H54 (cell line): ENCODE data around the gene NPNT.
"Not testable (repeated sequence)": the region's sequence is repeated elsewhere in the genome, so short reads cannot be mapped to it uniquely, and the experiment has no call there.

Experiments
- DNase-seq: peaks from one replicate; pipeline ENCODE4 v3.0.0; 2011; ENCODE audit warnings: low spot score, mixed read lengths; ENCODE audit not compliant: insufficient read length
- FAIRE-seq: peaks from 3 replicates; lab custom pipeline; 2011; peaks lifted over from hg19 to GRCh38; lab: Jason Lieb, UNC
- POLR2A ChIP-seq: IDR thresholded peaks from 2 replicates; pipeline ENCODE4 v1.6.1; 2011; ENCODE audit warnings: low read depth, mild to moderate bottlenecking, low read length

Gene NPNT, protein sequence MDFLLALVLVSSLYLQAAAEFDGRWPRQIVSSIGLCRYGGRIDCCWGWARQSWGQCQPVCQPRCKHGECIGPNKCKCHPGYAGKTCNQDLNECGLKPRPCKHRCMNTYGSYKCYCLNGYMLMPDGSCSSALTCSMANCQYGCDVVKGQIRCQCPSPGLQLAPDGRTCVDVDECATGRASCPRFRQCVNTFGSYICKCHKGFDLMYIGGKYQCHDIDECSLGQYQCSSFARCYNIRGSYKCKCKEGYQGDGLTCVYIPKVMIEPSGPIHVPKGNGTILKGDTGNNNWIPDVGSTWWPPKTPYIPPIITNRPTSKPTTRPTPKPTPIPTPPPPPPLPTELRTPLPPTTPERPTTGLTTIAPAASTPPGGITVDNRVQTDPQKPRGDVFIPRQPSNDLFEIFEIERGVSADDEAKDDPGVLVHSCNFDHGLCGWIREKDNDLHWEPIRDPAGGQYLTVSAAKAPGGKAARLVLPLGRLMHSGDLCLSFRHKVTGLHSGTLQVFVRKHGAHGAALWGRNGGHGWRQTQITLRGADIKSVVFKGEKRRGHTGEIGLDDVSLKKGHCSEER

GRCh38 chr4:105894660-105895582 lies at the start of gene NPNT:
Gene NPNT (plus strand): TSS chr4:105895471. CDS start chr4:105895653, 182 bp downstream.
- DNase-seq (no peak), FAIRE-seq (no peak)
- no peak for TF ChIP-seq POLR2A

GRCh38 chr4:105845559-105845958 lies 49.7 kb upstream of the NPNT start:
- no peak for TF ChIP-seq POLR2A
- no peak for FAIRE-seq
- DNase-seq, result no peak

DNA sequence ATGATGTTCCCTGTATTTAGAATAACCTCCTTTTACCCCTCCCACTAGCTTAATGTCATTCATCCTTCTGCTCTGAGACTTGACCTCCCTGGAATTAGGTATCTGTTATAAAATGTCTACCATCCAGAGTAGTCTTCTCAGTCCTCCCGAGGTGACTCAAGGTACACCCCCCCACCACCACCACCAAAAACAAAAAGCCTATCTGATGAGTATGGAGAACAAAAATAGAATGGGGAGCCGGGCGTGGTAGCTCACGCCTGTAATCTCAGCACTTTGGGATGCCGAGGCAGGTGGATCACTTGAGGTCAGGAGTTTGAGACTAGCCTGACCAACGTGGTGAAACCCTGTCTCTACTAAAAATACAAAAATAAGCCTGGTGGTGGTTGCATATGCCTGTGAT lies 46.9 kb upstream of the NPNT start:
- not testable (repeated sequence) for FAIRE-seq, DNase-seq

- no peak for TF ChIP-seq POLR2A
- DNase-seq (no peak), FAIRE-seq (no peak)
Observed at GRCh38 chr4:105851196-105851595, 44.1 kb upstream of the NPNT start.

- not testable (repeated sequence) for DNase-seq, FAIRE-seq
Observed at GRCh38 chr4:105852230-105852629, 43.0 kb upstream of the NPNT start.

DNA sequence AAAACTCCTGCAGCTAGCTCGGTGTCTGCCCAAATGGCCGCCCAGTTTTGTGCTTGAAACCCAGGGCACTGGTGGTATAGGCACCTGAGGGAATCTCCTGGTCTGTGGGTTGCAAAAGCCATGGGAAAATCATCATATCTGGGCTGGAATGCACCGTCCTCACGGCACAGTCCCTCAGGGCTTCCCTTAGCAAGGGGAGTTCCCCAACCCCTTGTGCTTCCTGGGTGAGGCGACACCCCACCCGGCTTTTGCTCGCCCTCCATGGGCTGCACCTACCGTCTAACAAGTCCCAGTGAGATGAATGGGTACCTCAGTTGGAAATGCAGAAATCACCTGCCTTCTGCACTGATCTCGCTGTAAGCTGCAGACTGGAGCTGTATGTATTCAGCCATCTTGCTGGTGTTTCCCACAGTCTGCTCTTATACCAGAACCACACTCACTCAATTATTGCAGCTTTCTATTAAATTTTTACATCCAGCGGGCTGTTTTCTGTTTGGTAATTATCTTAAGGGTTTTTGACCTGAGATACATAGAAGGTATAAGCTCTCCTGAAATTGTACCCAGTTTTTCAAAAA lies 36.7 kb upstream of the NPNT start:
- no peak for TF ChIP-seq POLR2A
- DNase-seq, result no peak
- FAIRE-seq, result no peak

DNA sequence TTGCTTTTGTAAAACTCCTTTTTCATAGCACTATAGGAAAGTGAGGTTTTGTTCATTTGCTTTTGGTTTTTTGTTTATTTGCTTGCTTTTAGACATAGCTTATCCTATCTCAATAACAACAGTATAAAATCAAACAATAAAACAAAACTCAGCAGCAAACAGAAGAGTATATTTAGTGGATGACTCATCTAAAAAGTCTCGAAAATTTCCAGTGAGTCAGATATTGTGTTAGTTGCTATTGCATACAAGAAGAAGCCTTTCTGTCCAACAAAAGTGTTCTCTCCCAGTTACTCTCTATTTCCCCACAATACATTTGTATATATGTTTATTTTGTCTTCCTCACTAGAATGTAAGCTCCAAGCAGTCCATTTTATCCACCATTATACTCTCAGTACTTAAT lies 36.0 kb upstream of the NPNT start:
- no peak for TF ChIP-seq POLR2A
- FAIRE-seq (no peak), DNase-seq (peak; percentile 4)

GRCh38 chr4:105870963-105871362 lies 24.3 kb upstream of the NPNT start:
- FAIRE-seq, result no peak

GRCh38 chr4:105871997-105872396 lies 23.3 kb upstream of the NPNT start:
- TF ChIP-seq POLR2A, result no peak
- FAIRE-seq, result no peak
- DNase-seq, result no peak

More at GRCh38 chr4:105870963-105871362, 24.3 kb upstream of the NPNT start:
- DNase-seq, result no peak
- TF ChIP-seq POLR2A, result no peak

DNA sequence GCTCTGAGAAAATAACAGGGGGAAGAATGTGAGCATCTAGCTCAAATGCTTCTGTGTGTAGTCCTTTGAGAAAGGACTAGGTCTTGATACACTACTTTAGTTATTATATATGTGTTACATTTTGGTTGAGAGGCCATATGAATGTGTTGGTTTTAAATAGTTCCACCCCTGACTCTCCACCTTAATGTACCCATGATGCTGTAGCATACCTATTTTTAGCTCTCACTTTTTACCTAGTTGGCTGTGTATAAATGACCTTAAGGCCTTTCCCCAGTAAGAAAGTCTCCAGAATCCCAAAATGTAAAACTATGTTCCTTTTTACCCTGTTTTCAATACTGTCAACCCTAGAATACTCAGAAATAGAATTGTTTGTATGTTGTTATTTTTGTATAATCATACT lies 20.0 kb upstream of the NPNT start:
- TF ChIP-seq POLR2A, result no peak
- FAIRE-seq (no peak), DNase-seq (no peak)

- no peak for FAIRE-seq
- TF ChIP-seq POLR2A, result no peak
- DNase-seq, result no peak
Observed at GRCh38 chr4:105878668-105879067, 16.6 kb upstream of the NPNT start.

- no peak for TF ChIP-seq POLR2A
- no peak for DNase-seq
- FAIRE-seq, result no peak
Observed at GRCh38 chr4:105887508-105887907, 7.8 kb upstream of the NPNT start.

DNA sequence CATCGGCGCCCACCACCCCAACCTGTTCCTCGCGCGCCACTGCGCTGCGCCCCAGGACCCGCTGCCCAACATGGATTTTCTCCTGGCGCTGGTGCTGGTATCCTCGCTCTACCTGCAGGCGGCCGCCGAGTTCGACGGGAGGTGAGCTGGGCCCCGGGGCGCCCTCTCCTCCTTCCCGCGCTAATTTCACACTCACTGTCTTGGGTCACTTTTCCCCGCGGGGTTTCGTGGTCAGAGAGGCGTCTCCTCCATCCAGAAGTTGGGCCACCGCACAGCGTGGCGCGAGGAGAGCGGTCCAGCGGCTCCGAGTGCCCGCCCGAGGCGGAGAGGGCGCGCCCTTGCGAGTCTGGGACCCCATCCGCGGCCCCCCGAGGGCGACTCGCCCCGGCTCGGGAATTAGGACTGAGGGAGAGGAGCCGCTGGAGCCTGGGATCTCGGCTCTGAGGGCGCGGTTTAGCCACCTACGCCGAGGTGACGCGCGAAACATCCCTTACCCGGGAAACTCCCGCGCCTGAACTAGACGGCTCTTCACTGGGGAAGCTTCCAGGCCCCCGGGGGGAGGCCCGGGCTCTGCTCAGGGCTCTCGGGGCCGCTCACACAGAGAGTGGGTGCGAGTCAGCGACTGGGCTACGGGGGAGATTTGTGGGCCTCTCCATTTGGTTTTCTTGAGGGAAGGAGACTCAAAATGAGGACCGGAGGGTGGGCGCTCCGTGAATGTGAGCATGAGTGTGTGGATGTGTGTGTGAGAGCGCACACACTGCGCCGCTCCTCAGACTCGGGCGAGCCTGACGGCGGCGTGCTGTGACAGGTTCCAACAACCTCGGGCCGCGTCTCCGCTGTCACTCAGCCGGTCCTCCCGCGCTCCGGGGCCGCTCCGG lies 551 bp downstream of the NPNT start:
- DNase-seq (no peak), FAIRE-seq (no peak)
- TF ChIP-seq POLR2A, result no peak
